NCI-H1436 (cell line): ENCODE data around the gene SLC39A2.
"Not testable (repeated sequence)": the region's sequence is repeated elsewhere in the genome, so short reads cannot be mapped to it uniquely, and the experiment has no call there.

ENCODE experiments used
- DNase-seq: peaks from one replicate; lab custom pipeline; 2025; lab: John Stamatoyannopoulos, UW

The SLC39A2 gene, protein sequence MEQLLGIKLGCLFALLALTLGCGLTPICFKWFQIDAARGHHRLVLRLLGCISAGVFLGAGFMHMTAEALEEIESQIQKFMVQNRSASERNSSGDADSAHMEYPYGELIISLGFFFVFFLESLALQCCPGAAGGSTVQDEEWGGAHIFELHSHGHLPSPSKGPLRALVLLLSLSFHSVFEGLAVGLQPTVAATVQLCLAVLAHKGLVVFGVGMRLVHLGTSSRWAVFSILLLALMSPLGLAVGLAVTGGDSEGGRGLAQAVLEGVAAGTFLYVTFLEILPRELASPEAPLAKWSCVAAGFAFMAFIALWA

GRCh38 chr14:20998674-20999366 is at the start of gene SLC39A2:
Gene SLC39A2, plus strand, starts transcription at chr14:20999293. Its CDS starts 154 bp downstream, at chr14:20999447.
- DNase-seq = no peak

DNA sequence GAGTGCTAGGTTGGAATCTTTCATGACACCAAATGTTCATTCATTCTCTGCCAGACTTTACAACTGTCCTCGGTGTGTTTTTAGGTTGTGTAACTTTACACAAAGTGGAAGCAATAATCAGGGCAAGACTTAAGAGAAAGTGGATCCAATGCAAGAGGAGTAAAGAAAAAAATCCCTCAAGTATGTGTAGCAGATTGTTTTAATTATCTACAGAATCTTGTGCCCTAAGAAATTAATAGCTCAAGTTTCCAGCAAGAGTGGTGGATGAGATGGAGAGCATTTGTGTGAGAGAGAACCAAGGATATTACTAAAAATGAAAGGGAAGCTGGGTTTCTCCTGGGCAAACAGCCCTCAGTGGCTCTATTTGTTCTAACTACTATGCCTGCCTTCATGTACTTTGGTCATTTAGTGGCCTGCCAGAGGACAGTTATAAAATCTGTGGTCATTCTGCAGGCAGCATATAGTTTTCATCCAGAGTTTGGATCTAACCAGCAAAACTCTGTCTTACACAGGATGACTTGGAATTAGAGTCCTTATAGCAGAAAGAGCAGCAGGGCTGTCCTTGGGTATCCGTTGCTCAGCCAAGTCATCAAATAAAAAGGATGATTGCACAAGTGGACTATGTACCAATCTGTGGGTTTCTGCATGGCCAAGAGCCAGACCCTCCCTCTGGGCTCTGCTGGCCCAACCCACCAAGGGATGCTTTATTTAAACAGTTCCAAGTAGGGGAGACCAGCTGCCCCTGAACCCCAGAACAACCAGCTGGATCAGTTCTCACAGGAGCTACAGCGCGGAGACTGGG is 44.2 kb upstream of the SLC39A2 start, which contains the start of gene RNASE2:
Gene RNASE2, plus strand, starts transcription at position 752 of the 802 bp plus-strand sequence. CDS start 285 bp downstream, outside the sequence.
- not testable (repeated sequence) for DNase-seq

- not testable (repeated sequence) for DNase-seq
Observed at GRCh38 chr14:20955538-20955873, 43.6 kb upstream of the SLC39A2 start.

GRCh38 chr14:20956376-20956976 is 42.6 kb upstream of the SLC39A2 start:
- no peak for DNase-seq

- not testable (repeated sequence) for DNase-seq
Observed at GRCh38 chr14:20958946-20959345, 40.1 kb upstream of the SLC39A2 start.

GRCh38 chr14:20969336-20969735 is 29.8 kb upstream of the SLC39A2 start:
- DNase-seq = no peak

DNA sequence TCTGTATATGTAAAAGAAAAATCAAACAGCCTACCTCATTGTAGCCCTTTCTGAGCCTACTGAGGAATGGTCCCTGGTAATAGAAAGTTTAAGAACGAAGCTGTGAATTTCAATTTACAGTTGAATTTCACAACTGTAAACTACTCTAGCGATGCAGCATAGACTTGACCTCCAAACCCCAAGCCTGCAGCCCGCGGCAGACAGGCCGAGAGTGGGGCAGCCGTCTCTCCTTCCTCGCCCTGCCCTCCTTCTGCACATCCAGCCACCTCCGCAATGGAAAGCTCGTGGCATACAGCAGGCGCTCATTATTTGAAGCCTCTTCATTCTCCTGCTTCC is 28.5 kb upstream of the SLC39A2 start:
- DNase-seq = no peak

DNA sequence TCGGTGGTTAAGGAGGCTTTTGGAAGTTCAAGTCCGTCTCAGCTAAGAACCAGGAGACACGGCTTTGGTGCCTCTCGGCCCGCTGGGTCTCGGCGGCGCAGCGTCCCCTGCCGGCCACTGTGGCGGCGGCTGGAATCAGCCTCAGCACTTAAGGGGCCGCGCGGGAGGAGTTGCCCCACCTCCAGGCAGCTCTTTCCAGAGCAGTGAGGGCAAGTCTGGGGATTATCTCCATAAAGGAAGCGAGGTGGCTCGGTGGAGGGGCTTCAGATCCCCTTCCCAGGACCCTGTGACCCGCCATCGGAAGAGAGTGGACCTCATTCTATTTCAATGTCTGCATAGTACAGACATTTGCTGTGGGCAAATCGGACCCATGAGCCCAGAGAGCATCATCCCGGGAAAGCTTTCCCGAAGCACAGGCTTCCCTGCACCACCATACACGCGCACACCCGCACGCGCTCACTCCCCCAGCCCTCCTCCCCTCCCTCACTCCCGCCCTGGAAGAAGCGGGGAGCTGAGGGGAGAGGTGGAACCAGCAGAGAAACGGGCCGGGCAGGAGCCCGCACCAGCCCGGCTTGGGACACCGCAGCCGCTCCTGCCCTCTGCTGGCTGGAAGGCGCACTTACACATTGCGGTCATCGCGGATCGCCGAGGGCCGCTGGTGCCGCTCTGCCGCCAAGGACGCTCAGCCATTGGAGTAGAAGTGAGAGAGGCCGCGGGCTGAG is 27.9 kb upstream of the SLC39A2 start:
- DNase-seq = peak; percentile 64

- DNase-seq = no peak
Observed at GRCh38 chr14:20971705-20972021, 27.4 kb upstream of the SLC39A2 start.

- no peak for DNase-seq
Observed at GRCh38 chr14:20973501-20973900, 25.6 kb upstream of the SLC39A2 start.

- DNase-seq = no peak
Observed at GRCh38 chr14:20976291-20976690, 22.8 kb upstream of the SLC39A2 start.

- no peak for DNase-seq
Observed at GRCh38 chr14:20978687-20979086, 20.4 kb upstream of the SLC39A2 start.

GRCh38 chr14:20980906-20981305 is 18.2 kb upstream of the SLC39A2 start:
- DNase-seq = no peak

- no peak for DNase-seq
Observed at GRCh38 chr14:20982646-20983369, 16.3 kb upstream of the SLC39A2 start.

GRCh38 chr14:20985650-20986049 is 13.4 kb upstream of the SLC39A2 start:
- DNase-seq = not testable (repeated sequence)

- DNase-seq = no peak
Observed at GRCh38 chr14:20986811-20987210, 12.3 kb upstream of the SLC39A2 start.

- no peak for DNase-seq
Observed at GRCh38 chr14:20988717-20989470, 10.2 kb upstream of the SLC39A2 start.

- DNase-seq = no peak
Observed at GRCh38 chr14:20989471-20989786, 9.7 kb upstream of the SLC39A2 start.

DNA sequence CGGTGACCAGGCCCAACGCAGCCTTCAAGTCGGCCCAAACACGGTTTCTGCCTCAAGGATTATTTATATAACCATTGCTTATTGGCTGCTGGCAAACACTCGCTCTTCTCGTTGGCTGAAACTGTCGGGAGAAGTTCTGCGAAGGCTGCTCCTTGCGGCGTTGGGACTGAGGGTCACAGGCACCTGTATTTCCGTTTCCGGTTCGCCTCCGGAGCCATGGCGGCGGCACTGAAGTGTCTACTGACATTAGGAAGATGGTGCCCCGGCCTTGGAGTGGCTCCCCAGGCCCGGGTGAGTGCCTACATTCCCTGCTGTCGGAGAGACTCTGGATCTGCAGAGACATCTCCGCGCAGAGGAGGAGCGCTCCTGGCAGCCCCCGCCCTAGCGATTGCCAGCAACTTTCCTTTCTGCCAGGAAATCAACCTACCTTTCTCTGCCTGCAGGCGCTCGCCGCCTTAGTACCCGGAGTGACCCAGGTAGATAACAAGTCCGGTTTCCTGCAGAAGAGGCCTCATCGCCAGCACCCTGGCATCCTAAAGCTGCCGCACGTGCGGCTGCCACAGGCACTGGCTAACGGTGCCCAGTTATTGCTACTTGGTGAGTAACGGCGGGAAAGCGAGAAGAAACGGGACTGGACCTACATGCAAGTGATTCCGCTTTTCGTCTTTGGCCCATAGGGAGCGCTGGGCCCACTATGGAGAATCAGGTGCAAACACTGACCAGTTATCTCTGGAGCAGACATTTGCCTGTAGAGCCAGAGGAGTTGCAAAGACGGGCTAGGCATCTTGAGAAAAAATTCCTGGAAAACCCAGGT is 9.1 kb upstream of the SLC39A2 start, which contains the start of gene METTL17:
Gene METTL17, plus strand, starts transcription at position 194 of the 814 bp plus-strand sequence. Its CDS starts 23 bp downstream, at position 217.
- peak; percentile 82 for DNase-seq

GRCh38 chr14:20996521-20996920 is 2.6 kb upstream of the SLC39A2 start:
- DNase-seq = no peak
